ENCODE data around the gene BMP7.
"Not testable (repeated sequence)": the region's sequence is repeated elsewhere in the genome, so short reads cannot be mapped to it uniquely, and the experiment has no call there.

Gene BMP7

GRCh38 chr20:57167971-57168701 lies 98.3 kb downstream of the BMP7 start:
- DNase-seq (ENCODE audit: low read depth), result no peak

GRCh38 chr20:57167292-57167655 lies 99.2 kb downstream of the BMP7 start:
- DNase-seq (ENCODE audit: low read depth), result no peak

- DNase-seq (ENCODE audit: low read depth), result no peak
Measured at GRCh38 chr20:57166568-57167291, 99.7 kb downstream of the BMP7 start.

GRCh38 chr20:57165427-57166004 lies 100.9 kb downstream of the BMP7 start:
- no peak for DNase-seq (ENCODE audit: low read depth)

- DNase-seq (ENCODE audit: low read depth), result no peak
Measured at GRCh38 chr20:57164872-57165271, 101.6 kb downstream of the BMP7 start.

GRCh38 chr20:57163041-57163440 lies 103.4 kb downstream of the BMP7 start:
- no peak for DNase-seq (ENCODE audit: low read depth)

GRCh38 chr20:57162362-57162652 lies 104.1 kb downstream of the BMP7 start:
- DNase-seq (ENCODE audit: low read depth), result no peak

- DNase-seq (ENCODE audit: low read depth), result no peak
Measured at GRCh38 chr20:57161478-57162361, 104.7 kb downstream of the BMP7 start.

GRCh38 chr20:57160985-57161384 lies 105.5 kb downstream of the BMP7 start:
- no peak for DNase-seq (ENCODE audit: low read depth)

GRCh38 chr20:57159945-57160610 lies 106.4 kb downstream of the BMP7 start:
- DNase-seq (ENCODE audit: low read depth), result no peak

- no peak for DNase-seq (ENCODE audit: low read depth)
Measured at GRCh38 chr20:57159193-57159851, 107.1 kb downstream of the BMP7 start.

- no peak for DNase-seq (ENCODE audit: low read depth)
Measured at GRCh38 chr20:57158474-57158873, 108.0 kb downstream of the BMP7 start.

- DNase-seq (ENCODE audit: low read depth), result not testable (repeated sequence)
Measured at GRCh38 chr20:57157787-57158186, 108.7 kb downstream of the BMP7 start.

GRCh38 chr20:57157106-57157691 lies 109.2 kb downstream of the BMP7 start:
- no peak for DNase-seq (ENCODE audit: low read depth)

GRCh38 chr20:57156011-57156729 lies 110.3 kb downstream of the BMP7 start:
- DNase-seq (ENCODE audit: low read depth), result no peak

GRCh38 chr20:57155415-57155814 lies 111.0 kb downstream of the BMP7 start:
- no peak for DNase-seq (ENCODE audit: low read depth)

- no peak for DNase-seq (ENCODE audit: low read depth)
Measured at GRCh38 chr20:57153238-57153905, 113.1 kb downstream of the BMP7 start.

- DNase-seq (ENCODE audit: low read depth), result no peak
Measured at GRCh38 chr20:57152557-57152956, 113.9 kb downstream of the BMP7 start.

- DNase-seq (ENCODE audit: low read depth), result no peak
Measured at GRCh38 chr20:57150559-57150958, 115.9 kb downstream of the BMP7 start.

- DNase-seq (ENCODE audit: low read depth), result no peak
Measured at GRCh38 chr20:57148263-57148662, 118.2 kb downstream of the BMP7 start.
